RWPE1 (cell line): ENCODE data around the gene HSD17B10.

Source experiments
- CTCF ChIA-PET: fragments of 350-600 bp; sonication (Branson Sonifier 250); formaldehyde crosslinking; extraction: SDS; loops from one replicate; lab custom pipeline; 2021; lab: Yijun Ruan, JAX
- POLR2A ChIA-PET: fragments of 400-600 bp; formaldehyde crosslinking; extraction: SDS; loops from one replicate; lab custom pipeline; 2020; ENCODE audit warnings: antibody characterized with exemption; ENCODE audit not compliant: low non-redundant PET; lab: Yijun Ruan, JAX
- DNase-seq: peaks from one replicate; pipeline ENCODE4 v3.0.0; 2012; ENCODE audit warnings: low spot score
- H3K27ac ChIP-seq: fragments of 450-650 bp; 2 replicates; pipeline ENCODE4 v1.5.1; 2017
- TF ChIP-seq, protein P1 (sequence below): fragments of 450-650 bp; conservative IDR thresholded peaks from 2 replicates; pipeline ENCODE4 v1.5.1; 2017; ENCODE audit warnings: low read depth, mild to moderate bottlenecking

The HSD17B10 gene

DNA sequence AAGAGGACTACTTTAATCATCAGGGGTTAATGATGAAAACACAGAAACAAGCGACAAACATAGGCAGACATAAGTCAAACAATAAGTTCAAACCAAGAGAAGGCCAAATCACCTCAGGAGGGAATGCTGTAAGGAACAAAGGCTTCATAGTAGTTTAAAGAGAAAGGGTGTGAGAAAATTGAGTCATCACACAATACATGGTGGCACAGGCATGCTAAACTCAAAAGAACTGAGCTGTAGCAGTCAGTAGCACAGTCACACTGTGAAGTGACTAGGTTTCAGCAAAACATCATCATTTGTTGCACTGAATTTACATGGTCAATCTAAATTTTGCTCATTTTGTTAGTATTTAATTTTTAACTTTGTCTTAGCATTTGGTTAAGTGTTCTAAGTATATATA, 36.0 kb downstream of the HSD17B10 start:
- DNase-seq = no peak
- ChIA-PET CTCF (no interaction called here), POLR2A (no interaction called here)
- TF ChIP-seq, protein P1, sequence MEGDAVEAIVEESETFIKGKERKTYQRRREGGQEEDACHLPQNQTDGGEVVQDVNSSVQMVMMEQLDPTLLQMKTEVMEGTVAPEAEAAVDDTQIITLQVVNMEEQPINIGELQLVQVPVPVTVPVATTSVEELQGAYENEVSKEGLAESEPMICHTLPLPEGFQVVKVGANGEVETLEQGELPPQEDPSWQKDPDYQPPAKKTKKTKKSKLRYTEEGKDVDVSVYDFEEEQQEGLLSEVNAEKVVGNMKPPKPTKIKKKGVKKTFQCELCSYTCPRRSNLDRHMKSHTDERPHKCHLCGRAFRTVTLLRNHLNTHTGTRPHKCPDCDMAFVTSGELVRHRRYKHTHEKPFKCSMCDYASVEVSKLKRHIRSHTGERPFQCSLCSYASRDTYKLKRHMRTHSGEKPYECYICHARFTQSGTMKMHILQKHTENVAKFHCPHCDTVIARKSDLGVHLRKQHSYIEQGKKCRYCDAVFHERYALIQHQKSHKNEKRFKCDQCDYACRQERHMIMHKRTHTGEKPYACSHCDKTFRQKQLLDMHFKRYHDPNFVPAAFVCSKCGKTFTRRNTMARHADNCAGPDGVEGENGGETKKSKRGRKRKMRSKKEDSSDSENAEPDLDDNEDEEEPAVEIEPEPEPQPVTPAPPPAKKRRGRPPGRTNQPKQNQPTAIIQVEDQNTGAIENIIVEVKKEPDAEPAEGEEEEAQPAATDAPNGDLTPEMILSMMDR = no peak
- H3K27ac ChIP-seq = no peak overlapping the region

DNA sequence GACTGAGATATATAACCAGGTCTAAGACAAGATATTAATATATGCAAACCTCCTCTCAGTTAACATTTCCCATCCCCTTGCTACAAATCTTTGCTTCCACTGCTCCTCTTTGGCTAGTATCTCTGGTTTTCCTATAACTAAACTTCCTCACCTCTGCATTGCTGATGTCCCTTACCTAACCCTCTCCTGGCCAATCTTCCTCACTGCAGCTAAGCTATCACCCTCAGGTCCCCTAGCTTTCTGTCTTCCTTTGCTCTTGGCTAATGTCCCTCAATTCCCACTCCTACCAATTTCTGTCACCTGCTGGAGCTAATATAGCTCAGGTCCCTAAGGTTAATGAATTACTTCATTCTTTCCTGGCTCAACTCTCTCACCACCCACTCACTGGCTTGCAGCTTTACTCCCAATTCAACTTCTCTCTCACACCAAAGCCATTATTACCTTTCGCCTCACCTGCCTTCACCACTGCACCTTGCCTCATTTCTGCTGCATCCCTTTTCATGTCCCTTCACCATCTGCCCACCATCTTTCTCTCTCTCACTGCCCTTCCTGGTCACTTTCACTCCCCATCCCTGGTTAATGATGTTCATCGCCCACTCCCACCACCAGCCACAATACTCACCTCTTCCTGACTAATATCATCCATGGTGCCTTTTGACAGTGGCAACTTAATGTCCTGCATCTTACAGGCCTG, 38.4 kb downstream of the HSD17B10 start:
- POLR2A ChIA-PET = no interaction called here
- CTCF ChIA-PET = no interaction called here
- DNase-seq = no peak
- TF ChIP-seq, protein P1 = no peak
- H3K27ac ChIP-seq = no peak overlapping the region

DNA sequence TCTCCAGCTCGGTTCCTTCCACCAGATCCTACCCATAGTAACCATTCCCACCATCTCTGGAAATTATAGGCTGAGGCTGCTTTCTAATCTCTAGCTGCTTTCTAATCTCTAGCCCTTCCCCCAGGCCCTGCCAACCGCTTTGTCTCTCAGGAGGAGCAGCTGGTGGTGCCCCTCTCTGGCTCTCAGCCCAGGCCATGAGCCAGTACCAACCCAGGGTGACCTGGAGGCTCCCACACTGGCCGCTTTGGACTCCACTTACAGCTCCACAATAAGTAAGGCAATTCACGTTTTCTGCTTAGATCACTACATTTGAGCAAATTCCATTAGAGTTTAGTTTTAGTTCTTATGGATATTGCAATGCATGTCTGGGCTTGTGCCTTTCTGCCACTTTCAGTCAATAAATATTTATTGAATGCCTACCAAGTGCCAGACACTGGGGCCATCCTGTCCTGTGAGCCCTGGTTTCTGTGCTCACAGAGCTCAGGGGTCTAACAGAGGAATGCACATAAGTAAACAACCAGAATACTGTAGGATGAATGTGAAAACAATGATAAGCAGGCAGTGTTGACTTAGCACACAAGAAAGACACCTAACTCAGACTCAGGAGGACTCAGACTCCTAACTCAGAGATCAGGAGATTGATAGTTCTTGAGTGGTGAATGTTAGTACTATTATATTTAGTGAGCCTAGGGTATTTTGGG, 50.6 kb downstream of the HSD17B10 start:
- DNase-seq = no peak
- ChIA-PET POLR2A (no interaction called here), CTCF (interaction anchor here (0.7 kb wide), 1 partner anchor 48 kb away, joined by 3 read pairs; no protein-coding TSS in a partner anchor)
- no peak overlapping the region; the same call in 1 of the 2 replicates for H3K27ac ChIP-seq
- TF ChIP-seq, protein P1 = no peak
